B cell (primary cell): Measurements from ENCODE around the gene PPEF2. TPM values are rescaled to one million over a fixed set of nuclear protein-coding genes. Genes with fewer than 3 reads are reported as not detected.

Experiments
- ATAC-seq: fragments of 200-7000 bp; cut with Tn5 transposase; one replicate; pipeline ENCODE4 v1.10.0; 2021; ENCODE audit warnings: low read depth, mild to moderate bottlenecking, moderate number of reproducible peaks, moderate library complexity
- CTCF ChIA-PET: fragments of 350-600 bp; sonication (Branson Sonifier 250); formaldehyde crosslinking; loops from one replicate; lab custom pipeline; 2021; ENCODE audit warnings: antibody characterized with exemption, inconsistent platforms; lab: Charles Lee
- POLR2A ChIA-PET: fragments of 350-600 bp; sonication (Branson Sonifier 250); formaldehyde crosslinking; loops from one replicate; lab custom pipeline; 2021; ENCODE audit warnings: antibody characterized with exemption; lab: Charles Lee
- DNase-seq: peaks from one replicate; pipeline ENCODE4 v3.0.0; 2013
- H2AFZ ChIP-seq: 2 replicates; pipeline ENCODE4 v1.6.1; 2012; ENCODE audit warnings: mild to moderate bottlenecking, low read depth, low read length; ENCODE audit not compliant: insufficient read depth, poor library complexity, severe bottlenecking
- H3K27ac ChIP-seq, 2 donors: 1 replicate in 1 of 2; 2 replicates in 1 of 2; pipeline ENCODE4 v1.5.1; 2012 to 2013; ENCODE audit warnings: low read length in 2 of 2, mild to moderate bottlenecking in 2 of 2, moderate library complexity in 1 of 2
- H3K27me3 ChIP-seq, 4 experiments: fragments of 200-600 bp in 1 of 4; sonication (generic) in 1 of 4; replicated peaks in 1 of 4; 1 replicate in 2 of 4; 2 replicates in 2 of 4; pipeline versions ENCODE4 v1.6.1 to v1.7.0; 2013 to 2016; ENCODE audit warnings: low read length in 3 of 4, mild to moderate bottlenecking in 2 of 4, mixed read lengths in 1 of 4, moderate library complexity in 1 of 4; ENCODE audit not compliant: insufficient read depth in 4 of 4, control insufficient read depth in 3 of 4; ENCODE audit errors: control extremely low read depth in 1 of 4
- H3K36me3 ChIP-seq, 2 experiments: replicated peaks in 1 of 2; 1 replicate in 1 of 2; 2 replicates in 1 of 2; pipeline versions ENCODE4 v1.6.1 to v1.7.1; 2013; ENCODE audit warnings: low read length in 1 of 2; ENCODE audit not compliant: insufficient read depth in 2 of 2, control insufficient read depth in 1 of 2; ENCODE audit errors: control extremely low read depth in 1 of 2, extremely low read depth in 1 of 2
- H3K4me1 ChIP-seq, 2 donors: fragments of 200-600 bp in 1 of 2; sonication (generic) in 1 of 2; 1 replicate in 1 of 2; 2 replicates in 1 of 2; pipeline versions ENCODE4 v1.5.1 to v1.6.1; 2013 to 2017; ENCODE audit warnings: low read length in 2 of 2; ENCODE audit not compliant: control insufficient read depth in 2 of 2, insufficient read depth in 2 of 2
- H3K4me2 ChIP-seq: replicated peaks from 2 replicates; pipeline ENCODE3; 2012; ENCODE audit warnings: mild to moderate bottlenecking, low read depth, low read length; ENCODE audit not compliant: poor library complexity, severe bottlenecking
- H3K4me3 ChIP-seq, 5 experiments: fragments of 200-600 bp in 1 of 5; sonication (generic) in 1 of 5; 1 replicate in 3 of 5; 2 replicates in 2 of 5; pipeline versions ENCODE4 v1.5.1 to v1.7.0; 2011 to 2016; ENCODE audit warnings: low read length in 4 of 5, mild to moderate bottlenecking in 4 of 5, low read depth in 2 of 5, control low read depth in 1 of 5, moderate library complexity in 1 of 5; ENCODE audit not compliant: insufficient read depth in 1 of 5; ENCODE audit errors: control extremely low read depth in 1 of 5, extremely low read depth in 1 of 5
- H3K79me2 ChIP-seq: fragments of 200-600 bp; sonication (generic); one replicate; pipeline ENCODE4 v1.6.0; 2016; ENCODE audit warnings: low read length; ENCODE audit not compliant: control insufficient read depth, insufficient read depth
- H3K9ac ChIP-seq: fragments of 200-600 bp; sonication (generic); 2 replicates; pipeline ENCODE4 v1.6.1; 2017; ENCODE audit warnings: mild to moderate bottlenecking, low read length, moderate library complexity
- H3K9me3 ChIP-seq, 3 donors: one replicate each; pipeline versions ENCODE4 v1.6.1 to v1.7.1; 2013; ENCODE audit warnings: low read length in 2 of 3; ENCODE audit not compliant: control insufficient read depth in 2 of 3, insufficient read depth in 1 of 3; ENCODE audit errors: control extremely low read depth in 1 of 3
- H4K20me1 ChIP-seq: 2 replicates; pipeline ENCODE4 v1.6.0; 2012; ENCODE audit warnings: mild to moderate bottlenecking, low read length; ENCODE audit not compliant: insufficient read depth, control insufficient read depth, poor library complexity, severe bottlenecking
- H3K27ac Mint-ChIP-seq: one replicate; pipeline ENCODE4 v1.8.0; 2021; ENCODE audit warnings: mixed read lengths
- H3K27me3 Mint-ChIP-seq: one replicate; pipeline ENCODE4 v1.8.0; 2021; ENCODE audit warnings: mixed read lengths
- H3K4me1 Mint-ChIP-seq: one replicate; pipeline ENCODE4 v1.8.0; 2021; ENCODE audit warnings: mixed read lengths
- H3K4me3 Mint-ChIP-seq: one replicate; pipeline ENCODE4 v1.8.0; 2021; ENCODE audit warnings: mixed read lengths
- H3K9me3 Mint-ChIP-seq: one replicate; pipeline ENCODE4 v1.8.0; 2022; ENCODE audit warnings: mixed read lengths; ENCODE audit not compliant: insufficient read depth
- EZH2 ChIP-seq: IDR thresholded peaks from 2 replicates; pipeline ENCODE4 v1.6.1; 2012; ENCODE audit warnings: borderline replicate concordance, low read depth, mild to moderate bottlenecking, moderate library complexity, low read length; ENCODE audit not compliant: insufficient read depth, poor library complexity, severe bottlenecking
- WGBS: methylation state at CpG from one replicate; pipeline ENCODE4 v1.1.5; 2013; ENCODE audit warnings: missing lambda C conversion rate; ENCODE audit not compliant: insufficient coverage; 5-methylcytosine and 5-hydroxymethylcytosine counted together
- intact Hi-C: fragments of 100-400 bp; cut with micrococcal nuclease; formaldehyde crosslinking; loops from one replicate; pipeline ENCODE4 v1.10.0; 2022
- polyA plus RNA-seq: library from polyadenylated mRNA; depleted of rRNA; stranded (reverse); fragments of >200 nt; gene quantifications from 2 replicates; pipeline ENCODE4 v1.2.3, GENCODE V29; 2012
- total RNA-seq, 2 donors: library from RNA; stranded (reverse); fragments of 120-200 nt in 1 of 2; gene quantifications; 1 replicate in 1 of 2; 2 replicates in 1 of 2; pipeline versions ENCODE4 v1.2.3 to v1.2.4, GENCODE V29; 2013 to 2022
- TF ChIP-seq, protein P1 (sequence below): fragments of 200-600 bp; IDR thresholded peaks from one replicate; pipeline ENCODE4 v1.8.0; 2022; ENCODE audit warnings: antibody characterized with exemption, mild to moderate bottlenecking

PPEF2 gene
- total and polyA plus RNA-seq, 2 donors (not counting 1 experiment from before 2014, with no cell fraction given), result 0.07 to 0.10 TPM

DNA sequence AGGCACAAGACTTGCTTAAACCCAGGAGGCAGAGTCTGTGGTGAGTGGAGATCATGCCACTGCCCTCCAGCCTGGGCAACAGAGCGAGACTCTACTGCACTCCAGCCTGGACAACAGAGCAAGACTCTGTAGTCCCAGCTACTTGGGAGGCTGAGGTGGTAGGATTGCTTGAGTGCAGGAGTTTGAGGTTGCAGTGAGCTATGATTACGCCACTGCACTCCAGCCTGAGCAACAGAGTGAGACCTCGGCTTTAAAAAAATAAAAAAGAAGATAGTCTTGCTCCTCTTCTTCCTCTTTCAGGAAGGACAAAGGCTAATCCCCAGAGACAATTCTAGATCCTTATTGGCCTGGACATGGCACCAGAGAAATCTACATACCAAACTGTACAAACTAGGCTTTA, 5.7 kb upstream of the PPEF2 start:
- H3K4me2 ChIP-seq, result no peak overlapping the region
- H3K27me3 Mint-ChIP-seq, result no peaks in the 10 kb centered on the region
- H3K4me3 Mint-ChIP-seq, result no peak overlapping the region

DNA sequence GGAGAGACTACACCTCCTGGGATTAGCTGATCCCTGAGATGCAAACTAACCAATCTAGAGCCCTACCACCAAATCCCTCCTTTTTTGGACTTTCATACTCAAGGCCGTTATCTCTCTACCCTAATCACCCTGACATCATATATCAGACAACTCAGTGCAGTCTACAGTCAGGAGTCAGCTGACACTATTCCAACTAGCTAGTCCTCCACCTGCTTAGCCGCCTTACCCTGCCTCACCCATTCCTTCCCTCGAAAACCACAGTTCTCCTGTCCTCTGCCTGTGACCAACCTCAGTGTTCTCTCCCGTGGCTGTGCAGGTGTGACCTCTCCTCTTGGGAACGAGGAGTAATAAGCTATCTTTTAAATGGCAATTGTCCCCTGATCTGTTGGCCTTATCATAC, 1.8 kb upstream of the PPEF2 start:
- no peaks in the 10 kb centered on the region for H3K9me3 ChIP-seq
- ChIA-PET POLR2A (no interaction called here), CTCF (interaction anchor here (1.2 to 4.4 kb wide), 3 partner anchors 8 to 11 kb away, joined by 3 to 30 read pairs (median 4); no protein-coding TSS in a partner anchor)
- Mint-ChIP-seq H3K27ac (no peak overlapping the region), H3K9me3 (no peaks in the 10 kb centered on the region), H3K4me3 (no peak overlapping the region), H3K4me1 (peaks cover 22% of the 10 kb centered on the region), H3K27me3 (no peaks in the 10 kb centered on the region)
- no peak overlapping the region for H3K27ac ChIP-seq
- peaks cover 21 to 22% of the 10 kb centered on the region in 2 donors for H3K4me1 ChIP-seq
- no peak for ATAC-seq
- H2AFZ ChIP-seq, result no peak overlapping the region
- 77% methylated on average over 4 of the region's 5 CpGs for WGBS
- H3K27me3 ChIP-seq, result peaks cover 0 to 5% (median 0%) of the 10 kb centered on the region in 4 experiments
- intact Hi-C loops, result no loop called here
- TF ChIP-seq, protein P1, sequence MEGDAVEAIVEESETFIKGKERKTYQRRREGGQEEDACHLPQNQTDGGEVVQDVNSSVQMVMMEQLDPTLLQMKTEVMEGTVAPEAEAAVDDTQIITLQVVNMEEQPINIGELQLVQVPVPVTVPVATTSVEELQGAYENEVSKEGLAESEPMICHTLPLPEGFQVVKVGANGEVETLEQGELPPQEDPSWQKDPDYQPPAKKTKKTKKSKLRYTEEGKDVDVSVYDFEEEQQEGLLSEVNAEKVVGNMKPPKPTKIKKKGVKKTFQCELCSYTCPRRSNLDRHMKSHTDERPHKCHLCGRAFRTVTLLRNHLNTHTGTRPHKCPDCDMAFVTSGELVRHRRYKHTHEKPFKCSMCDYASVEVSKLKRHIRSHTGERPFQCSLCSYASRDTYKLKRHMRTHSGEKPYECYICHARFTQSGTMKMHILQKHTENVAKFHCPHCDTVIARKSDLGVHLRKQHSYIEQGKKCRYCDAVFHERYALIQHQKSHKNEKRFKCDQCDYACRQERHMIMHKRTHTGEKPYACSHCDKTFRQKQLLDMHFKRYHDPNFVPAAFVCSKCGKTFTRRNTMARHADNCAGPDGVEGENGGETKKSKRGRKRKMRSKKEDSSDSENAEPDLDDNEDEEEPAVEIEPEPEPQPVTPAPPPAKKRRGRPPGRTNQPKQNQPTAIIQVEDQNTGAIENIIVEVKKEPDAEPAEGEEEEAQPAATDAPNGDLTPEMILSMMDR, result no peak
- no peak for TF ChIP-seq EZH2
- no peak overlapping the region for H3K4me3 ChIP-seq
- no peaks in the 10 kb centered on the region for H3K36me3 ChIP-seq
- H3K9ac ChIP-seq, result no peak overlapping the region
- H3K79me2 ChIP-seq, result no peaks in the 10 kb centered on the region
- H4K20me1 ChIP-seq, result no peaks in the 10 kb centered on the region
- DNase-seq, result no peak
- no peak overlapping the region for H3K4me2 ChIP-seq

More for the DNA sequence above, 5.7 kb upstream of the PPEF2 start:
- intact Hi-C loops, result no loop called here
- no peak overlapping the region for H2AFZ ChIP-seq
- Mint-ChIP-seq H3K27ac (no peak overlapping the region), H3K4me1 (peaks cover 3% of the 10 kb centered on the region), H3K9me3 (no peaks in the 10 kb centered on the region)
- peaks cover 0 to 2% (median 0%) of the 10 kb centered on the region in 4 experiments for H3K27me3 ChIP-seq
- H4K20me1 ChIP-seq, result no peaks in the 10 kb centered on the region
- ChIA-PET CTCF (interaction anchor here (1.4 to 4.4 kb wide), 4 partner anchors 10 to 88 kb away, joined by 4 to 30 read pairs (median 10); no protein-coding TSS in a partner anchor), POLR2A (no interaction called here)
- no peaks in the 10 kb centered on the region for H3K9me3 ChIP-seq
- H3K4me3 ChIP-seq, result no peak overlapping the region
- peaks cover 4% of the 10 kb centered on the region in 2 donors for H3K4me1 ChIP-seq
- TF ChIP-seq, protein P1, result no peak
- TF ChIP-seq EZH2, result no peak
- DNase-seq (no peak), ATAC-seq (no peak)
- no peaks in the 10 kb centered on the region for H3K36me3 ChIP-seq
- no peak overlapping the region for H3K9ac ChIP-seq
- H3K79me2 ChIP-seq, result no peaks in the 10 kb centered on the region
- 60% methylated on average over 2 of the region's 3 CpGs for WGBS
- no peak overlapping the region for H3K27ac ChIP-seq
